Natural killer cell (primary cell): ENCODE results near the gene IFNA13. TPM values are rescaled to one million over a fixed set of nuclear protein-coding genes. Genes with fewer than 3 reads are reported as not detected.

Experiments used
- ATAC-seq, 3 donors: fragments of 150-1000 bp in 2 of 3; fragments of 200-7000 bp in 1 of 3; cut with Tn5 transposase; 1 replicate in 1 of 3; 2 replicates in 2 of 3; pipeline ENCODE4 v1.10.0; 2021; ENCODE audit warnings: mild to moderate bottlenecking in 2 of 3, moderate library complexity in 2 of 3
- DNase-seq, 2 donors: peaks; one replicate each; pipeline versions ENCODE4 v3.0.0 to v3.0.0-alpha.2; 2013 to 2021; ENCODE audit warnings: mixed read lengths in 1 of 2
- H3K27ac ChIP-seq: one replicate; pipeline ENCODE4 v1.5.1; 2013; ENCODE audit warnings: mild to moderate bottlenecking, low read length
- H3K27me3 ChIP-seq: one replicate; pipeline ENCODE4 v1.6.1; 2013; ENCODE audit warnings: low read length; ENCODE audit not compliant: control insufficient read depth, insufficient read depth
- H3K36me3 ChIP-seq: one replicate; pipeline ENCODE4 v1.6.1; 2013; ENCODE audit warnings: low read length; ENCODE audit not compliant: control insufficient read depth, insufficient read depth
- H3K4me1 ChIP-seq: one replicate; pipeline ENCODE4 v1.6.1; 2013; ENCODE audit warnings: low read length; ENCODE audit not compliant: control insufficient read depth, insufficient read depth
- H3K4me3 ChIP-seq: one replicate; pipeline ENCODE4 v1.5.1; 2013; ENCODE audit warnings: low read length
- H3K9me3 ChIP-seq: one replicate; pipeline ENCODE4 v1.6.1; 2013; ENCODE audit warnings: low read length; ENCODE audit not compliant: control insufficient read depth, insufficient read depth
- H3K27ac Mint-ChIP-seq, 2 donors: one replicate each; pipeline ENCODE4 v1.8.0; 2022; ENCODE audit warnings: mild to moderate bottlenecking in 2 of 2, mixed read lengths in 2 of 2, moderate library complexity in 1 of 2
- H3K27me3 Mint-ChIP-seq, 2 donors: one replicate each; pipeline ENCODE4 v1.8.0; 2022; ENCODE audit warnings: low read depth in 2 of 2, mixed read lengths in 2 of 2
- H3K36me3 Mint-ChIP-seq: one replicate; pipeline ENCODE4 v1.8.0; 2022; ENCODE audit warnings: mixed read lengths
- H3K4me1 Mint-ChIP-seq, 2 donors: one replicate each; pipeline ENCODE4 v1.8.0; 2022; ENCODE audit warnings: mixed read lengths in 2 of 2
- H3K4me3 Mint-ChIP-seq: one replicate; pipeline ENCODE4 v1.8.0; 2022; ENCODE audit warnings: mild to moderate bottlenecking, moderate library complexity, mixed read lengths
- H3K9me3 Mint-ChIP-seq, 2 donors: one replicate each; pipeline ENCODE4 v1.8.0; 2022; ENCODE audit warnings: mixed read lengths in 2 of 2
- CTCF ChIP-seq: fragments of 200-600 bp; IDR thresholded peaks from one replicate; pipeline ENCODE4 v1.8.0; 2022; ENCODE audit warnings: antibody characterized with exemption
- WGBS: methylation state at CpG from one replicate; pipeline ENCODE4 v1.1.7; 2013; ENCODE audit warnings: missing lambda C conversion rate; ENCODE audit not compliant: insufficient coverage; 5-methylcytosine and 5-hydroxymethylcytosine counted together
- intact Hi-C: fragments of 100-400 bp; cut with micrococcal nuclease; formaldehyde crosslinking; loops from one replicate; pipeline ENCODE4 v1.14.2; 2022
- total RNA-seq, 4 donors: library from RNA; stranded (reverse); fragments of 120-200 nt in 1 of 4; gene quantifications; one replicate each; pipeline versions ENCODE4 v1.2.3 to v1.2.4, GENCODE V29; 2013 to 2022

Gene IFNA13
- total RNA-seq, 3 donors from 2014 or later (not counting 1 experiment from before 2014, with no cell fraction given) = not detected

GRCh38 chr9:21413624-21414023 is 45.8 kb upstream of the IFNA13 start:
- no peak for TF ChIP-seq CTCF
- no peaks in the 10 kb centered on the region for H3K4me1 ChIP-seq
- intact Hi-C loops = no loop called here
- Mint-ChIP-seq H3K9me3 (no peaks in the 10 kb centered on the region), H3K36me3 (no peaks in the 10 kb centered on the region), H3K27me3 (peaks cover 21 to 42% of the 10 kb centered on the region in 2 donors), H3K4me3 (no peak overlapping the region), H3K4me1 (no peaks in the 10 kb centered on the region), H3K27ac (no peak overlapping the region)
- H3K36me3 ChIP-seq = no peaks in the 10 kb centered on the region
- no peaks in the 10 kb centered on the region for H3K9me3 ChIP-seq
- H3K27me3 ChIP-seq = peaks cover 6% of the 10 kb centered on the region
- 55% methylated on average over 4 of the region's 5 CpGs for WGBS
- H3K27ac ChIP-seq = no peak overlapping the region
- no peak overlapping the region for H3K4me3 ChIP-seq
- DNase-seq (peak in 1 of 2 donors; percentile 36), ATAC-seq (peak in 1 of 3 donors; percentile 46)

DNA sequence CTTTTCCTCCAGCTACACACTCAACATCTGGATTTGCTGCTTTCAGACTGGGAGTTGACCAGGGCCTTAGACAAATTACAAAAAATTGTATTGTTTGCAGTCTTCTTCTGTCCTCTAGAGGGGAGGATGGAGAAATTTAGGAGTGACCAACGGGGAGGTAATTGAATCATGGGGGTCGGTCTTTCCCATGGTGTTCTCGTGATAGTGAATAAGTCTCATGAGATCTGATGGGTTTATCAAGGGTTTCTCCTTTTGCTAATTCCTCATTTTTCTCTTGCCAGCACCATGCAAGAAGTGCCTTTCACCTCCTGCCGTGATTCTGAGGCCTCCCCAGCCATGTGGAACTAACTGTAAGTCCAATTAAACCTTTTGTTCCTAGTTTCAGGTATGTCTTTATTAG is 45.3 kb upstream of the IFNA13 start:
- no peaks in the 10 kb centered on the region for H3K4me1 Mint-ChIP-seq
- Histone ChIP-seq H3K36me3 (no peaks in the 10 kb centered on the region), H3K27ac (no peak overlapping the region), H3K9me3 (no peaks in the 10 kb centered on the region), H3K4me1 (no peaks in the 10 kb centered on the region), H3K4me3 (no peak overlapping the region), H3K27me3 (peaks cover 6% of the 10 kb centered on the region)
- H3K27me3 Mint-ChIP-seq = peaks cover 21 to 42% of the 10 kb centered on the region in 2 donors
- no peaks in the 10 kb centered on the region for H3K36me3 Mint-ChIP-seq
- no peak for TF ChIP-seq CTCF
- intact Hi-C loops = no loop called here
- 95% methylated on average over 3 of the region's 4 CpGs for WGBS
- no peaks in the 10 kb centered on the region for H3K9me3 Mint-ChIP-seq
- DNase-seq (no peak), ATAC-seq (no peak)
- H3K27ac Mint-ChIP-seq = no peak overlapping the region
- H3K4me3 Mint-ChIP-seq = no peak overlapping the region

DNA sequence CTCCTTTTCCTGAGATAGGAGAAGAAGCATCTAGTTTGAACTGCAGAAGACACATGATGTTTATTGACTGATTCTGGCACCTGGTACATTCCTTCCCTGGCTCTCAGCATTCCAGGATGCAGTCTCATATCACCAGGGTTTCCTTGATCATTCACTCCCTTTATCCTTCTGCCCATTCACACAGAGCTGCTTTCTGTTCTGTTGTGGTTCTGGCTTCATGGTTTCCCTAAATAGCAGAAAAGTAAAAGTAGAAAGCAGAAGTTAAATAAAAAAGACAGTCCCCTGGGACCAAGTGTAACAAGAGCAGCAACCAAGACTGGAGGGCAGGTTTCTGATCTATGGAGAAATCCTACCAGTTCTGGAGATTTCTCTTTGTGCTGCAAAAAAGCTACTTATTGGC is 44.2 kb upstream of the IFNA13 start:
- no peaks in the 10 kb centered on the region for H3K4me1 Mint-ChIP-seq
- no peaks in the 10 kb centered on the region for H3K36me3 Mint-ChIP-seq
- H3K9me3 ChIP-seq = no peaks in the 10 kb centered on the region
- H3K27me3 ChIP-seq = peaks cover 6% of the 10 kb centered on the region
- no peak for TF ChIP-seq CTCF
- no peak for DNase-seq
- peaks cover 25 to 49% of the 10 kb centered on the region in 2 donors for H3K27me3 Mint-ChIP-seq
- no peak overlapping the region for H3K4me3 Mint-ChIP-seq
- ATAC-seq = no peak
- H3K9me3 Mint-ChIP-seq = no peaks in the 10 kb centered on the region
- no peaks in the 10 kb centered on the region for H3K36me3 ChIP-seq
- H3K27ac ChIP-seq = no peak overlapping the region
- no peak overlapping the region for H3K27ac Mint-ChIP-seq
- H3K4me1 ChIP-seq = no peaks in the 10 kb centered on the region
- intact Hi-C loops = no loop called here
- no peak overlapping the region for H3K4me3 ChIP-seq

DNA sequence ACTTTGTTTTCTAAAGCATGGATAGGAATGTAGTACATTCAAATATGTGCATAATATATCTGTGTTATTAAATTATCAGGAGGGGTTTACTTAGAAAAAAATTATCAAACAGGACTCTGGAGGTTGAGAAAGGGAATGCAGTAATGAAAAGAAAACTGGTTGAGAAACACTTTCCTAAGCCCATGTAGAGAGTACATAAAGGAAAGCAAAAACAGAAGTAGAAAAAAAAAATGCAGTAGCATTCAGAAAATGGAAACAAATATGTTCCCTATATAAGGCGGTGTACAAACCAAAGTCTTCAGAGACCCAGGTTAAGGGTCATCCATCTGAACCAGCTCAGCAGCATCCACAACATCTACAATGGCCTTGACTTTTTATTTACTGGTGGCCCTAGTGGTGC is 41.0 kb upstream of the IFNA13 start, which contains the start of gene IFNA8:
IFNA8 (plus strand) TSS at position 301 of the 400 bp plus-strand sequence; CDS start at position 361, 60 bp downstream.
- Mint-ChIP-seq H3K36me3 (no peaks in the 10 kb centered on the region), H3K27me3 (peaks cover 21 to 48% of the 10 kb centered on the region in 2 donors), H3K27ac (no peak within 1 kb of the TSS), H3K9me3 (no peaks in the 10 kb centered on the region), H3K4me1 (no peaks in the 10 kb centered on the region), H3K4me3 (no peak within 1 kb of the TSS)
- Histone ChIP-seq H3K27ac (no peak within 1 kb of the TSS), H3K4me3 (no peak within 1 kb of the TSS), H3K4me1 (no peaks in the 10 kb centered on the region), H3K9me3 (no peaks in the 10 kb centered on the region), H3K27me3 (peaks cover 6% of the 10 kb centered on the region), H3K36me3 (no peaks in the 10 kb centered on the region)
- ATAC-seq (no peak), DNase-seq (no peak)
- intact Hi-C loops = no loop called here
- 75% methylated on average over 1 of the region's 1 CpG for WGBS
- no peak for TF ChIP-seq CTCF
